Measurements from ENCODE around the gene ATP5F1E. TPM values are rescaled to one million over a fixed set of nuclear protein-coding genes. Genes with fewer than 3 reads are reported as not detected.

ATP5F1E gene
- total RNA-seq, 1 donor from 2014 or later, result 66.7 TPM

DNA sequence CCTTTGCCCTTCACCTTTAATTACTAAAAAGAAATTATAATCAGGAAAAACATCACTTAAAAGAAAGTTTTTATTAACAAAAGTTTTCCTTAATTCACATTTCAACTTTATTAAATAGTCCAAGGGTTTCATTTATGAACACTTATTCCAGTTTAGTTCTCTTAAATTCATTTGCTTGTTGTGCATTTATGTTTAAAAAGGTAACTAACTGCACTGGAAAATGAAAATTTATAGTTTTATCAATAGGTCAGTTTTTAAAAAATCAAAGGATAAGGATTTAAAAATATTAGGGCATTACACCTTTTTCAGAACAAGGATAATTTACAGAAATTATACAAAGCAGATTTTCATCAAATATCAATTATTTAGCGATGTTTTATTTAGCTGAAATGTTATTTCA, 958 bp upstream of the ATP5F1E start:
- peak overlapping the region; percentile 94 for H3K4me3 Mint-ChIP-seq (ENCODE audit: unreplicated experiment)
- H3K9me3 Mint-ChIP-seq (ENCODE audit: unreplicated experiment), result no peaks in the 10 kb centered on the region
- peaks cover 47% of the 10 kb centered on the region for H3K4me1 Mint-ChIP-seq (ENCODE audit: unreplicated experiment)
- DNase-seq (ENCODE audit: extremely low spot score, unreplicated experiment), result no peak
- H3K36me3 Mint-ChIP-seq (ENCODE audit: unreplicated experiment), result peaks cover 47% of the 10 kb centered on the region
- TF ChIP-seq CTCF (IDR thresholded peaks at IDR 0.05), result no peak
- peak overlapping the region; percentile 92 for H3K27ac Mint-ChIP-seq (ENCODE audit: unreplicated experiment)
- no peaks in the 10 kb centered on the region for H3K27me3 Mint-ChIP-seq (ENCODE audit: unreplicated experiment)

GRCh38 chr20:59032713-59033059, 551 bp upstream of the ATP5F1E start:
- H3K4me3 Mint-ChIP-seq (ENCODE audit: unreplicated experiment), result peak overlapping the region; percentile 94
- H3K27ac Mint-ChIP-seq (ENCODE audit: unreplicated experiment), result peak overlapping the region; percentile 92
- no peaks in the 10 kb centered on the region for H3K27me3 Mint-ChIP-seq (ENCODE audit: unreplicated experiment)
- peaks cover 46% of the 10 kb centered on the region for H3K36me3 Mint-ChIP-seq (ENCODE audit: unreplicated experiment)
- peaks cover 51% of the 10 kb centered on the region for H3K4me1 Mint-ChIP-seq (ENCODE audit: unreplicated experiment)
- no peaks in the 10 kb centered on the region for H3K9me3 Mint-ChIP-seq (ENCODE audit: unreplicated experiment)
- DNase-seq (ENCODE audit: extremely low spot score, unreplicated experiment), result no peak
- peak; percentile 32 for TF ChIP-seq CTCF (IDR thresholded peaks at IDR 0.05)

DNA sequence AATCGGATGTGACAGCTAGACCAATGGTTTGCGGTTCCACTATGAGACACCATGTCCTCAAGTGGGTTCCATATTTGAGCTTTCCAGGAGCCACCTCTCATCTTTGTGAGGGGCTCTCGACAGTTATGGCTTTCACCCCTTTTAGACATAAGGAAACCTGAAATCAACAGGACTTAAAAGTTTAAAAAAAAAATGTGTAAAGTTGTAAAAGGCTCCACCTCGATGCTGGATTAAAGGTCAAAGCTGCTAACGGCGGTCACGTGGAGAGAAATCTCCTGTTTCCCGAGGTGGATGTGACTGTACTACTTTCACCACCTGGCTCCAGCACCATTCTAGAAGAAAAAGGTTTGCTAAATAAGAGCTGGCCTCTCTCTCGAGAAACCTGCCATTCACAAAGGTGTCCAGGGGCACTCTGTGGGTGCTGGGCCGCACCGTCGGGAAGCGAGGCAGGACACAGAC, 542 bp downstream of the ATP5F1E start:
- H3K4me3 Mint-ChIP-seq (ENCODE audit: unreplicated experiment), result peak overlapping the region; percentile 94
- peaks cover 60% of the 10 kb centered on the region for H3K4me1 Mint-ChIP-seq (ENCODE audit: unreplicated experiment)
- no peaks in the 10 kb centered on the region for H3K27me3 Mint-ChIP-seq (ENCODE audit: unreplicated experiment)
- peaks cover 47% of the 10 kb centered on the region for H3K36me3 Mint-ChIP-seq (ENCODE audit: unreplicated experiment)
- no peak for DNase-seq (ENCODE audit: extremely low spot score, unreplicated experiment)
- H3K9me3 Mint-ChIP-seq (ENCODE audit: unreplicated experiment), result no peaks in the 10 kb centered on the region
- peak overlapping the region; percentile 93 for H3K27ac Mint-ChIP-seq (ENCODE audit: unreplicated experiment)
- no peak for TF ChIP-seq CTCF (IDR thresholded peaks at IDR 0.05)

DNA sequence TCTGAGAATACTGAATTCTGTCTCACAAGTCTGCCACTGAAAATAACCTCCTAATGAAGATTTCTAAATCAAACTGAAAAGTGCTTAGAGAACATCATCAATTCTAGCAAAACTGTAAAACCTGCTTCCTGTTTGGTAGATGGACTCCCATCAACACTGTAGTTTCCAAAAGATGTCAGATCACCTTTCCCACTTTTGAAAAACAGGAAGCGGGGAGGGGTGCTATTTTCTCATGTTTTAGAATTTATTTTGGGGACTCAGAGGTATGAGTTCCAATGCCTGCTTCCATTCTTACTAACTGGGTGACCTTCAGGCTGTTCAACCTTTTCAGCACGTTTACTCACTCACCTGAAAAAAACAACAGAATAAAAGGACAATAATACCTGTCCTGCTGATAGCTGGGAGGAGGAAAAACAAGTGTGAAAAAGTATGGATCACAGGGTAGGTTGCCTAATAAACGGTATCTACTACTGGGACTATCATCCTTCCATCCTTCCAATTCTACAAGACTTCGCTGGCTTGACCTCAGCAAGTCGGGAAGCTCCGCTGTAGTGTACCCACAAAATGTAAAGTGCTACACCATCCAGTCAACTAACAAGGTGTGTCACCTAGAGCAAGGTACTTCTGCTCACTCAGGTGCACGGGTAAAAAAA, 1.1 kb downstream of the ATP5F1E start:
- no peaks in the 10 kb centered on the region for H3K9me3 Mint-ChIP-seq (ENCODE audit: unreplicated experiment)
- no peaks in the 10 kb centered on the region for H3K27me3 Mint-ChIP-seq (ENCODE audit: unreplicated experiment)
- peaks cover 45% of the 10 kb centered on the region for H3K36me3 Mint-ChIP-seq (ENCODE audit: unreplicated experiment)
- peak overlapping the region; percentile 94 for H3K4me3 Mint-ChIP-seq (ENCODE audit: unreplicated experiment)
- peaks cover 60% of the 10 kb centered on the region for H3K4me1 Mint-ChIP-seq (ENCODE audit: unreplicated experiment)
- DNase-seq (ENCODE audit: extremely low spot score, unreplicated experiment), result no peak
- no peak for TF ChIP-seq CTCF (IDR thresholded peaks at IDR 0.05)
- peak overlapping the region; percentile 93 for H3K27ac Mint-ChIP-seq (ENCODE audit: unreplicated experiment)

GRCh38 chr20:59028812-59029211, 3.3 kb downstream of the ATP5F1E start:
- Mint-ChIP-seq H3K27ac (ENCODE audit: unreplicated experiment) (peak overlapping the region; percentile 75), H3K4me3 (ENCODE audit: unreplicated experiment) (peak overlapping the region; percentile 63), H3K36me3 (ENCODE audit: unreplicated experiment) (peaks cover 44% of the 10 kb centered on the region), H3K4me1 (ENCODE audit: unreplicated experiment) (peaks cover 60% of the 10 kb centered on the region), H3K9me3 (ENCODE audit: unreplicated experiment) (no peaks in the 10 kb centered on the region), H3K27me3 (ENCODE audit: unreplicated experiment) (no peaks in the 10 kb centered on the region)
- TF ChIP-seq CTCF (IDR thresholded peaks at IDR 0.05), result no peak
- no peak for DNase-seq (ENCODE audit: extremely low spot score, unreplicated experiment)
